ENCODE results near the gene PPP2R3A. TPM values are rescaled to one million over a fixed set of nuclear protein-coding genes. Genes with fewer than 3 reads are reported as not detected.

The PPP2R3A gene
- total RNA-seq, 2 donors from 2014 or later, result 49.5 to 71.9 TPM

DNA sequence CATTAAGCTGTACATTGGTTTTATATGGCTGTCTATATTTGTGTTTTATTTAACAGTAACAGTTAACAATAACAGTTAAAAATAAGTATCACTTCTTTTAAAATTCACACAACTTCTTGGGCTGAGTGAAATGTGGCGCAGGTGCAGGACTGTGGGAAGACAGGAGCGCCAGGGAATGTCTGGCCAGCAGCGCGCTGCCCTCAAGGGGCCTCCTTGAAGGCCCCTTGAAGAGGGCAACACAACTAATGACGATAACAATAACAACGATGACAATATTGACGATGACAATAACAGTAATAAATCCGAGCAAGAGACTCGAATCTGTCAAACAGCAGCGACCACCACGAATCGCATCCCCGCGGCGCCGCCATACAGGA lies 411 bp upstream of the PPP2R3A start:
- Histone ChIP-seq H3K4me1 (peaks cover 0 to 30% of the 10 kb centered on the region in 2 donors), H3K9me3 (peaks cover 0 to 9% of the 10 kb centered on the region in 2 donors), H3K36me3 (no peaks in the 10 kb centered on the region), H3K27me3 (no peaks in the 10 kb centered on the region), H3K4me3 (peak overlapping the region; percentile 82 to 85), H3K27ac (peak overlapping the region; percentile 91 to 93)
- no peak for DNase-seq (ENCODE audit: low spot score)
- TF ChIP-seq, protein P1, sequence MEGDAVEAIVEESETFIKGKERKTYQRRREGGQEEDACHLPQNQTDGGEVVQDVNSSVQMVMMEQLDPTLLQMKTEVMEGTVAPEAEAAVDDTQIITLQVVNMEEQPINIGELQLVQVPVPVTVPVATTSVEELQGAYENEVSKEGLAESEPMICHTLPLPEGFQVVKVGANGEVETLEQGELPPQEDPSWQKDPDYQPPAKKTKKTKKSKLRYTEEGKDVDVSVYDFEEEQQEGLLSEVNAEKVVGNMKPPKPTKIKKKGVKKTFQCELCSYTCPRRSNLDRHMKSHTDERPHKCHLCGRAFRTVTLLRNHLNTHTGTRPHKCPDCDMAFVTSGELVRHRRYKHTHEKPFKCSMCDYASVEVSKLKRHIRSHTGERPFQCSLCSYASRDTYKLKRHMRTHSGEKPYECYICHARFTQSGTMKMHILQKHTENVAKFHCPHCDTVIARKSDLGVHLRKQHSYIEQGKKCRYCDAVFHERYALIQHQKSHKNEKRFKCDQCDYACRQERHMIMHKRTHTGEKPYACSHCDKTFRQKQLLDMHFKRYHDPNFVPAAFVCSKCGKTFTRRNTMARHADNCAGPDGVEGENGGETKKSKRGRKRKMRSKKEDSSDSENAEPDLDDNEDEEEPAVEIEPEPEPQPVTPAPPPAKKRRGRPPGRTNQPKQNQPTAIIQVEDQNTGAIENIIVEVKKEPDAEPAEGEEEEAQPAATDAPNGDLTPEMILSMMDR (IDR thresholded peaks at IDR 0.05), result no peak

GRCh38 chr3:135966271-135966961 lies 888 bp downstream of the PPP2R3A start:
- peak; percentile 77 for DNase-seq (ENCODE audit: low spot score)
- H3K4me1 ChIP-seq, result peaks cover 0 to 30% of the 10 kb centered on the region in 2 donors
- TF ChIP-seq, protein P1 (IDR thresholded peaks at IDR 0.05), result no peak

DNA sequence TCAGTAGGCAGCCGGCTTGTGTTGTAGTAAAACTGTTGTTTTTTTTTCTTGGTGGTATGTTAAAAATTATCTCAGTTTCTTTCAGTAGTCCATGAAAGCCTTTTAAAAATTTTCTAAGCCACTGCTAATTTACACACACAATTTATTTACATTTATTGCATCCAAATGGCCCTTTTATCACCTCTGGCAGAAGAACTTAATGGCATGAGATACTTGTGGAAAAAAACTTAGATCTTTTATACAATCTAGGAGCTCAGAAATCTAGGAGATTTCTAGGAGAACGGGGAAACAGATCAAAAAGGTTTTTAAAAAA lies 1.4 kb downstream of the PPP2R3A start:
- Histone ChIP-seq H3K9me3 (no peaks in the 10 kb centered on the region), H3K27me3 (no peaks in the 10 kb centered on the region), H3K36me3 (no peaks in the 10 kb centered on the region), H3K4me3 (peak overlapping the region; percentile 82 to 85), H3K4me1 (peaks cover 0 to 30% of the 10 kb centered on the region in 2 donors), H3K27ac (peak overlapping the region; percentile 38 to 91)
- DNase-seq (ENCODE audit: low spot score), result no peak
- TF ChIP-seq, protein P1 (IDR thresholded peaks at IDR 0.05), result no peak

More at GRCh38 chr3:135966271-135966961, 888 bp downstream of the PPP2R3A start:
- H3K27ac ChIP-seq, result peak overlapping the region; percentile 91 to 93
- H3K27me3 ChIP-seq, result no peaks in the 10 kb centered on the region
- H3K36me3 ChIP-seq, result no peaks in the 10 kb centered on the region
- no peaks in the 10 kb centered on the region for H3K9me3 ChIP-seq
- peak overlapping the region; percentile 82 to 85 for H3K4me3 ChIP-seq

DNA sequence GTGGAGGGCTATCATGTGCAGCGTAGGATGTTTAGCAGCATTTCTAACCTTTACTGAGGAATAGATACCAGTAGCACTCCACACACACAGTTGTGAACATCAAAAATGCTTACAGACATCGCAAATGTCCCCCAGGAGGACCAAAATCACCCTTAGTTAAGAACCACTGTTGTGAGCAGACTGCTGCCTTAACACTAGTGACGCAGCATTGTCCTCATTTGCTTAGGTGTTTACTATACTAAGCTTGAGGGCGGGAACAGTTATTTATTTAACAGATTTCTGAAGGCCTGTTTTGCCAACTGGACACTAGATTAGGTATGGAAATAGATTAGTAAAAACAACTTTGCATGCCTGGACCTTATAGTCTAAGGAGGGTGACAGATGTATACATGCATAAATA lies 2.3 kb downstream of the PPP2R3A start:
- no peak overlapping the region for H3K4me3 ChIP-seq
- H3K4me1 ChIP-seq, result peaks cover 0 to 30% of the 10 kb centered on the region in 2 donors
- H3K9me3 ChIP-seq, result no peaks in the 10 kb centered on the region
- no peaks in the 10 kb centered on the region for H3K36me3 ChIP-seq
- H3K27me3 ChIP-seq, result no peaks in the 10 kb centered on the region
- peak overlapping the region; percentile 38 to 91 for H3K27ac ChIP-seq
- no peak for DNase-seq (ENCODE audit: low spot score)
- TF ChIP-seq, protein P1 (IDR thresholded peaks at IDR 0.05), result no peak

- Histone ChIP-seq H3K4me1 (peaks cover 0 to 31% of the 10 kb centered on the region in 2 donors), H3K27ac (no peak overlapping the region), H3K4me3 (no peak overlapping the region), H3K36me3 (no peaks in the 10 kb centered on the region), H3K27me3 (no peaks in the 10 kb centered on the region), H3K9me3 (no peaks in the 10 kb centered on the region)
- DNase-seq (ENCODE audit: low spot score), result no peak
- TF ChIP-seq, protein P1 (IDR thresholded peaks at IDR 0.05), result no peak
Measured at GRCh38 chr3:135970506-135971116, 5.1 kb downstream of the PPP2R3A start.

Measured in right atrium auricular region (tissue), 2 donors.